ENCODE measurements around the gene MROH2A.

MROH2A gene

DNA sequence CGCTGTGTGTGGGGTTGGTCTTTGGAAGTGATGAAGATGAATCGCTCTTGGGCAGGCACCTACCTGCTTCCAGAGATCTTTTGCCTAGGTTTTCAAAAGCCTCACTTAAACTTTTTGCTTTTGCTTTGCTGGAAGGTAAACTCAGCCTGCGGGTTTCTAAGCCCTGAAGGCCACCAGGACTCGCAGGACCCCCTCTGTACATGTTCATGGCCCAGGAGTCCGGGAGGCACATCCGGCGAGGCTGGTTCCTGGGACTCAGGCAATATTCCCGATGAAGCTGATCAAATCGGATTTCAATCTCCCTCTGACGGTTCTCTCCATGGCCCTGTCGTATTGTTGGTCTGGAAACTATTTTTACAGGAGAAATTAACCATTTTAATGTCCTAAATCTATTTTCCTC lies 63.1 kb downstream of the MROH2A start:
- Histone ChIP-seq H3K4me3 (ENCODE audit: low read length, poor library complexity, severe bottlenecking) (peak overlapping the region; percentile 60), H3K9me3 (ENCODE audit: insufficient read depth, low read depth, low read length) (no peaks in the 10 kb centered on the region), H3K27me3 (ENCODE audit: insufficient read depth, low read length, poor library complexity, severe bottlenecking) (no peaks in the 10 kb centered on the region), H4K20me1 (ENCODE audit: insufficient read depth, low read length, poor library complexity, severe bottlenecking) (peaks cover 50% of the 10 kb centered on the region), H3K4me2 (ENCODE audit: low read depth, low read length, poor library complexity, severe bottlenecking) (peak overlapping the region; percentile 68), H3K79me2 (ENCODE audit: insufficient read depth, low read length) (peaks cover 100% of the 10 kb centered on the region), H3K36me3 (ENCODE audit: insufficient read depth, low read length) (peaks cover 98% of the 10 kb centered on the region), H3F3A (ENCODE audit: low read depth) (no peaks in the 10 kb centered on the region), H3K9ac (ENCODE audit: low read depth, low read length, poor library complexity, severe bottlenecking) (no peak overlapping the region), H2AFZ (ENCODE audit: low read length) (no peak overlapping the region), H3K9me2 (replicated peaks; ENCODE audit: low read depth, low read length) (no peaks in the 10 kb centered on the region), H3K4me1 (ENCODE audit: insufficient read depth, low read length, poor library complexity, severe bottlenecking) (peaks cover 41% of the 10 kb centered on the region)
- TF ChIP-seq, protein P1, sequence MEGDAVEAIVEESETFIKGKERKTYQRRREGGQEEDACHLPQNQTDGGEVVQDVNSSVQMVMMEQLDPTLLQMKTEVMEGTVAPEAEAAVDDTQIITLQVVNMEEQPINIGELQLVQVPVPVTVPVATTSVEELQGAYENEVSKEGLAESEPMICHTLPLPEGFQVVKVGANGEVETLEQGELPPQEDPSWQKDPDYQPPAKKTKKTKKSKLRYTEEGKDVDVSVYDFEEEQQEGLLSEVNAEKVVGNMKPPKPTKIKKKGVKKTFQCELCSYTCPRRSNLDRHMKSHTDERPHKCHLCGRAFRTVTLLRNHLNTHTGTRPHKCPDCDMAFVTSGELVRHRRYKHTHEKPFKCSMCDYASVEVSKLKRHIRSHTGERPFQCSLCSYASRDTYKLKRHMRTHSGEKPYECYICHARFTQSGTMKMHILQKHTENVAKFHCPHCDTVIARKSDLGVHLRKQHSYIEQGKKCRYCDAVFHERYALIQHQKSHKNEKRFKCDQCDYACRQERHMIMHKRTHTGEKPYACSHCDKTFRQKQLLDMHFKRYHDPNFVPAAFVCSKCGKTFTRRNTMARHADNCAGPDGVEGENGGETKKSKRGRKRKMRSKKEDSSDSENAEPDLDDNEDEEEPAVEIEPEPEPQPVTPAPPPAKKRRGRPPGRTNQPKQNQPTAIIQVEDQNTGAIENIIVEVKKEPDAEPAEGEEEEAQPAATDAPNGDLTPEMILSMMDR (conservative IDR thresholded peaks at IDR 0.05; ENCODE audit: low read length): no peak
- no peak for TF ChIP-seq EZH2phosphoT487 (IDR thresholded peaks at IDR 0.05; ENCODE audit: borderline replicate concordance)

DNA sequence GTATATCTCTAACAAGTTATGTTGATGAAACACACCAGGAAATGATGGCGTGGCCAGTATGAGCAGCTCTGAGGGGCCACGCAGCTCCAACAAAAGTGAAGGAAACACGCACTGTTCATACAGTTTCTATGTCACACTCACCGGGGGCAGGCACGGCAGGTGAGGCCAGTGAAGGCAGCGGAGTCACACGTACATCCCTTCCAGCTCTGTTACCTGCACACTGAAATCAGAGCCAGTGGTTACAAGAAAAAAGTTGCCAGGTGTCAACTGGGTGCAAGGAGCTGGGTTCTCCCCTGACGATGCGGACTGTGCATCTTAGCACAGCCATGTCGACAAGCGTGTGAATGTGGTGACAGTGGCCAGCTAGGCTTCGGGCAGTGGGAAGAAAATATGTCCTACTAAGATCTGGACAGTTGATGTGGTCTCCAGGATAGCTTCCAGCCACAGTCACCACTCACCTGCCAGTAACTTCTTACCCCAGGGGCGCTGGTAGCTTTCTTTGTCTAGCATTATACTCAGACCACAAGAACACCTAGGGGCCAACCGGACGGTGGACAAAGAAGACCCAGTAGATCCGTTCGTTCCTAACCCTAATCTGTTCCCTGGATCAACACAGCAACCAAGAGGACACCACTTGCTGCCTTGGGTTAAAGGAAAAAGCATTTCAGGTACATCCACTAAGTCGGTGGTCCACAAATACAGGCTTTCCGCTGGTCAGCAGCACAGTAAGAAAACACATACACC lies 66.1 kb downstream of the MROH2A start:
- Histone ChIP-seq H2AFZ (ENCODE audit: low read length) (no peak overlapping the region), H3K9me3 (ENCODE audit: insufficient read depth, low read depth, low read length) (no peaks in the 10 kb centered on the region), H3K4me2 (ENCODE audit: low read depth, low read length, poor library complexity, severe bottlenecking) (no peak overlapping the region), H3K4me3 (ENCODE audit: low read length, poor library complexity, severe bottlenecking) (no peak overlapping the region), H3F3A (ENCODE audit: low read depth) (no peaks in the 10 kb centered on the region), H3K9ac (ENCODE audit: low read depth, low read length, poor library complexity, severe bottlenecking) (no peak overlapping the region), H3K79me2 (ENCODE audit: insufficient read depth, low read length) (peaks cover 100% of the 10 kb centered on the region), H3K9me2 (replicated peaks; ENCODE audit: low read depth, low read length) (no peaks in the 10 kb centered on the region), H3K27me3 (ENCODE audit: insufficient read depth, low read length, poor library complexity, severe bottlenecking) (no peaks in the 10 kb centered on the region), H4K20me1 (ENCODE audit: insufficient read depth, low read length, poor library complexity, severe bottlenecking) (peaks cover 52% of the 10 kb centered on the region), H3K36me3 (ENCODE audit: insufficient read depth, low read length) (peaks cover 99% of the 10 kb centered on the region), H3K4me1 (ENCODE audit: insufficient read depth, low read length, poor library complexity, severe bottlenecking) (peaks cover 40% of the 10 kb centered on the region)
- TF ChIP-seq, protein P1 (conservative IDR thresholded peaks at IDR 0.05; ENCODE audit: low read length): no peak
- no peak for TF ChIP-seq EZH2phosphoT487 (IDR thresholded peaks at IDR 0.05; ENCODE audit: borderline replicate concordance)

DNA sequence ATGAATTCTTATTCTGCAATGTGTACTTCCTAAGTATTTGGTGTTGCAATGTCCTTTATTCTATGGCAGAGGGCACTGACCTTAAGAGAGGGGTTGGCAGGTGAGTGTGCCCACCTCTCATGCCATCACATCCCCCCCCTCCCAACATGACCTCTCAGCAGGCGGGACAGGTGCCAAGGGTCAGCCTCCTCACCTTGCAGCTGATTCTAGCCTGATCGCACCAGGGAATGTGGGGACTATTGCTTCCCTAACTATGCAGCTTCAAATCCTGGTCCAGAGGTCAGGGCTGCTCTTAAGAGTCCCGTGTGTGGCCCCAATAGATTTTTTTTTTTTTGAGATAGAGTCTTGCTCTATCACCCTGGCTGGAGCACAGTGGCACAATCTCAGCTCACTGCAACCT lies 66.7 kb downstream of the MROH2A start:
- Histone ChIP-seq H4K20me1 (ENCODE audit: insufficient read depth, low read length, poor library complexity, severe bottlenecking) (peaks cover 52% of the 10 kb centered on the region), H2AFZ (ENCODE audit: low read length) (no peak overlapping the region), H3K9me2 (replicated peaks; ENCODE audit: low read depth, low read length) (no peaks in the 10 kb centered on the region), H3K9me3 (ENCODE audit: insufficient read depth, low read depth, low read length) (no peaks in the 10 kb centered on the region), H3K79me2 (ENCODE audit: insufficient read depth, low read length) (peaks cover 100% of the 10 kb centered on the region), H3K27me3 (ENCODE audit: insufficient read depth, low read length, poor library complexity, severe bottlenecking) (no peaks in the 10 kb centered on the region), H3K4me3 (ENCODE audit: low read length, poor library complexity, severe bottlenecking) (no peak overlapping the region), H3K9ac (ENCODE audit: low read depth, low read length, poor library complexity, severe bottlenecking) (no peak overlapping the region), H3K4me1 (ENCODE audit: insufficient read depth, low read length, poor library complexity, severe bottlenecking) (peaks cover 40% of the 10 kb centered on the region), H3K4me2 (ENCODE audit: low read depth, low read length, poor library complexity, severe bottlenecking) (no peak overlapping the region), H3K36me3 (ENCODE audit: insufficient read depth, low read length) (peaks cover 99% of the 10 kb centered on the region), H3F3A (ENCODE audit: low read depth) (no peaks in the 10 kb centered on the region)
- TF ChIP-seq EZH2phosphoT487 (IDR thresholded peaks at IDR 0.05; ENCODE audit: borderline replicate concordance): no peak
- TF ChIP-seq, protein P1 (conservative IDR thresholded peaks at IDR 0.05; ENCODE audit: low read length): no peak
